ENCODE measurements around the gene CCDC184.

DNA sequence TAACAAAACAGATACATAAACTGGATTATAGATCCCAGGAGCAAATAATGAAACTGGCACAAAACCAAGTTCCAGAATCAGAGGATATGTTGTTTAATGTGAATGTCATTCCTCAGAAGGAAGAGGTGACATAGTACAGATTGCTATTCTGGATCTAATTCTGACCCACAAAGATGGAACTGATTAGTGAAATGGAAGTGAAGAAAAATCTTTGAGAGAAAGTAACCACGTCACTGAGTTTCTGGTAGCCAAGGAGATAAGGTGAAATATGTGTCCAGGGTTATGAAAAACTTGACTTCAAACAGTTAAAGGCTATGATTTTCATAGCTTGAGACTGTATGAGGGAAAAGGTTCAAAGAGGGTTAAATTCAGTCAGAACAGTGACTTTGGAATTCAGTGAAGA is 11.4 kb downstream of the CCDC184 start:
- TF ChIP-seq, protein P1, sequence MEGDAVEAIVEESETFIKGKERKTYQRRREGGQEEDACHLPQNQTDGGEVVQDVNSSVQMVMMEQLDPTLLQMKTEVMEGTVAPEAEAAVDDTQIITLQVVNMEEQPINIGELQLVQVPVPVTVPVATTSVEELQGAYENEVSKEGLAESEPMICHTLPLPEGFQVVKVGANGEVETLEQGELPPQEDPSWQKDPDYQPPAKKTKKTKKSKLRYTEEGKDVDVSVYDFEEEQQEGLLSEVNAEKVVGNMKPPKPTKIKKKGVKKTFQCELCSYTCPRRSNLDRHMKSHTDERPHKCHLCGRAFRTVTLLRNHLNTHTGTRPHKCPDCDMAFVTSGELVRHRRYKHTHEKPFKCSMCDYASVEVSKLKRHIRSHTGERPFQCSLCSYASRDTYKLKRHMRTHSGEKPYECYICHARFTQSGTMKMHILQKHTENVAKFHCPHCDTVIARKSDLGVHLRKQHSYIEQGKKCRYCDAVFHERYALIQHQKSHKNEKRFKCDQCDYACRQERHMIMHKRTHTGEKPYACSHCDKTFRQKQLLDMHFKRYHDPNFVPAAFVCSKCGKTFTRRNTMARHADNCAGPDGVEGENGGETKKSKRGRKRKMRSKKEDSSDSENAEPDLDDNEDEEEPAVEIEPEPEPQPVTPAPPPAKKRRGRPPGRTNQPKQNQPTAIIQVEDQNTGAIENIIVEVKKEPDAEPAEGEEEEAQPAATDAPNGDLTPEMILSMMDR (optimal IDR thresholded peaks at IDR 0.05 in 1 of 3, IDR thresholded peaks at IDR 0.05 in 1 of 3, conservative IDR thresholded peaks at IDR 0.05 in 1 of 3; ENCODE audit: extremely low read depth in 1 of 3, insufficient read depth in 2 of 3, low read length in 3 of 3), result no peak
- no peak for TF ChIP-seq EZH2 (IDR thresholded peaks at IDR 0.05; ENCODE audit: low read length)
